Measurements from ENCODE around the gene METTL16.

The METTL16 gene

GRCh38 chr17:2394775-2395201 lies 116.9 kb downstream of the METTL16 start:
- TF ChIP-seq ZNF274 (IDR thresholded peaks at IDR 0.05; ENCODE audit: low read depth, low read length) = no peak
- no peak overlapping the region for H3K4me3 ChIP-seq (ENCODE audit: low read length)

- no peak overlapping the region; the same call in 1 of the 2 replicates for H3K4me3 ChIP-seq (ENCODE audit: low read length)
- no peak for TF ChIP-seq ZNF274 (IDR thresholded peaks at IDR 0.05; ENCODE audit: low read depth, low read length)
Measured at GRCh38 chr17:2393954-2394749, 117.5 kb downstream of the METTL16 start.

- H3K4me3 ChIP-seq (ENCODE audit: low read length) = peak overlapping the region; percentile 82
- no peak for TF ChIP-seq ZNF274 (IDR thresholded peaks at IDR 0.05; ENCODE audit: low read depth, low read length)
Measured at GRCh38 chr17:2393174-2393953, 118.3 kb downstream of the METTL16 start.

GRCh38 chr17:2392252-2393173 lies 119.2 kb downstream of the METTL16 start:
- no peak for TF ChIP-seq ZNF274 (IDR thresholded peaks at IDR 0.05; ENCODE audit: low read depth, low read length)
- peak overlapping the region; percentile 82 for H3K4me3 ChIP-seq (ENCODE audit: low read length)

- peak overlapping the region; percentile 53; the same call in 1 of the 2 replicates for H3K4me3 ChIP-seq (ENCODE audit: low read length)
- no peak for TF ChIP-seq ZNF274 (IDR thresholded peaks at IDR 0.05; ENCODE audit: low read depth, low read length)
Measured at GRCh38 chr17:2391597-2392251, 120.0 kb downstream of the METTL16 start.

- TF ChIP-seq ZNF274 (IDR thresholded peaks at IDR 0.05; ENCODE audit: low read depth, low read length) = no peak
- no peak overlapping the region for H3K4me3 ChIP-seq (ENCODE audit: low read length)
Measured at GRCh38 chr17:2390199-2390836, 121.4 kb downstream of the METTL16 start.

GRCh38 chr17:2388683-2389055 lies 123.0 kb downstream of the METTL16 start:
- TF ChIP-seq ZNF274 (IDR thresholded peaks at IDR 0.05; ENCODE audit: low read depth, low read length) = no peak
- H3K4me3 ChIP-seq (ENCODE audit: low read length) = no peak overlapping the region

GRCh38 chr17:2388020-2388682 lies 123.5 kb downstream of the METTL16 start:
- no peak overlapping the region for H3K4me3 ChIP-seq (ENCODE audit: low read length)
- TF ChIP-seq ZNF274 (IDR thresholded peaks at IDR 0.05; ENCODE audit: low read depth, low read length) = no peak

GRCh38 chr17:2387086-2388019 lies 124.3 kb downstream of the METTL16 start:
- TF ChIP-seq ZNF274 (IDR thresholded peaks at IDR 0.05; ENCODE audit: low read depth, low read length) = no peak
- H3K4me3 ChIP-seq (ENCODE audit: low read length) = no peak overlapping the region

- no peak overlapping the region for H3K4me3 ChIP-seq (ENCODE audit: low read length)
- TF ChIP-seq ZNF274 (IDR thresholded peaks at IDR 0.05; ENCODE audit: low read depth, low read length) = no peak
Measured at GRCh38 chr17:2386400-2387085, 125.1 kb downstream of the METTL16 start.

All from GM08714 (cell line).